ENCODE measurements around the gene PTPRO. TPM values are rescaled to one million over a fixed set of nuclear protein-coding genes. Genes with fewer than 3 reads are reported as not detected.
A peak's percentile ranks its signal among the peaks of the same experiment; 100 is the strongest.

The PTPRO gene
- total RNA-seq, 1 experiment from 2014 or later: not detected

GRCh38 chr12:15520844-15521243 lies 198.5 kb downstream of the PTPRO start:
- CTCF ChIA-PET: no interaction called here
- H3K9me3 ChIP-seq (ENCODE audit: low read length): no peaks in the 10 kb centered on the region
- peaks cover 8% of the 10 kb centered on the region; the same call in 1 of the 2 replicates for H3K27me3 ChIP-seq (ENCODE audit: low read length)
- no peak overlapping the region for H3K27ac ChIP-seq (ENCODE audit: low read length)
- TF ChIP-seq EZH2 (IDR thresholded peaks at IDR 0.05; ENCODE audit: low read length, unreplicated experiment): no peak
- no peak for TF ChIP-seq CTCF (conservative IDR thresholded peaks at IDR 0.05; ENCODE audit: low read depth, low read length)
- no peak for TF ChIP-seq EZH2phosphoT487 (IDR thresholded peaks at IDR 0.05; ENCODE audit: borderline replicate concordance, low read length)
- no peaks in the 10 kb centered on the region for H3K4me1 ChIP-seq (ENCODE audit: insufficient read depth, low read length)
- no peak overlapping the region for H3K4me2 ChIP-seq (ENCODE audit: low read length)
- no peak overlapping the region for H3K9ac ChIP-seq (ENCODE audit: low read length)
- intact Hi-C loops (cut with micrococcal nuclease): loop anchor here (5.0 kb wide), 1 partner anchor 369 kb away; no protein-coding TSS in a partner anchor
- H3K4me3 ChIP-seq (ENCODE audit: low read length): no peak overlapping the region
- no peaks in the 10 kb centered on the region for H3K36me3 ChIP-seq (ENCODE audit: low read depth, low read length)
- no peak for ATAC-seq
- no peaks in the 10 kb centered on the region for H3F3A ChIP-seq (ENCODE audit: low read length, unreplicated experiment)
- BruUV-seq (replicated peaks): no TSS peak
- POLR2A ChIA-PET (ENCODE audit: unreplicated experiment): no interaction called here
- H3K9me2 ChIP-seq (replicated peaks; ENCODE audit: low read length): no peaks in the 10 kb centered on the region
- no peak for DNase-seq
- H3K79me2 ChIP-seq (ENCODE audit: low read length): no peaks in the 10 kb centered on the region
- H2AFZ ChIP-seq (ENCODE audit: low read length): no peak overlapping the region
- H4K20me1 ChIP-seq (ENCODE audit: low read length): no peaks in the 10 kb centered on the region

- DNase-seq: peak; percentile 67
- ChIA-PET CTCF (no interaction called here), POLR2A (ENCODE audit: unreplicated experiment) (no interaction called here)
Measured at GRCh38 chr12:15522574-15523187, 200.4 kb downstream of the PTPRO start.

More at GRCh38 chr12:15522574-15523187, 200.4 kb downstream of the PTPRO start:
- ATAC-seq: peak; percentile 29; the same call in 1 of the 2 replicates
- no peaks in the 10 kb centered on the region for H3K9me2 ChIP-seq (replicated peaks; ENCODE audit: low read length)
- no peaks in the 10 kb centered on the region for H4K20me1 ChIP-seq (ENCODE audit: low read length)
- no peaks in the 10 kb centered on the region for H3F3A ChIP-seq (ENCODE audit: low read length, unreplicated experiment)
- H3K27ac ChIP-seq (ENCODE audit: low read length): no peak overlapping the region
- peaks cover 8% of the 10 kb centered on the region; the same call in 1 of the 2 replicates for H3K27me3 ChIP-seq (ENCODE audit: low read length)
- intact Hi-C loops (cut with micrococcal nuclease): loop anchor here (1.0 to 5.0 kb wide), 3 partner anchors 246 to 370 kb away; no protein-coding TSS in a partner anchor
- H3K79me2 ChIP-seq (ENCODE audit: low read length): no peaks in the 10 kb centered on the region
- no peak overlapping the region for H3K4me3 ChIP-seq (ENCODE audit: low read length)
- H3K9ac ChIP-seq (ENCODE audit: low read length): no peak overlapping the region
- H2AFZ ChIP-seq (ENCODE audit: low read length): no peak overlapping the region
- no peaks in the 10 kb centered on the region for H3K9me3 ChIP-seq (ENCODE audit: low read length)
- TF ChIP-seq CTCF (conservative IDR thresholded peaks at IDR 0.05; ENCODE audit: low read depth, low read length) (peak; percentile 74), EZH2phosphoT487 (IDR thresholded peaks at IDR 0.05; ENCODE audit: borderline replicate concordance, low read length) (no peak)
- H3K36me3 ChIP-seq (ENCODE audit: low read depth, low read length): no peaks in the 10 kb centered on the region
- H3K4me2 ChIP-seq (ENCODE audit: low read length): no peak overlapping the region
- BruUV-seq (replicated peaks): no TSS peak
- H3K4me1 ChIP-seq (ENCODE audit: insufficient read depth, low read length): no peaks in the 10 kb centered on the region
